ENCODE results near the gene EYS. TPM values are rescaled to one million over a fixed set of nuclear protein-coding genes. Genes with fewer than 3 reads are reported as not detected.
"Not testable (repeated sequence)": the region's sequence is repeated elsewhere in the genome, so short reads cannot be mapped to it uniquely, and the experiment has no call there.

EYS gene
- total RNA-seq, 5 donors from 2014 or later (not counting 1 experiment from before 2014, with no cell fraction given): not detected

DNA sequence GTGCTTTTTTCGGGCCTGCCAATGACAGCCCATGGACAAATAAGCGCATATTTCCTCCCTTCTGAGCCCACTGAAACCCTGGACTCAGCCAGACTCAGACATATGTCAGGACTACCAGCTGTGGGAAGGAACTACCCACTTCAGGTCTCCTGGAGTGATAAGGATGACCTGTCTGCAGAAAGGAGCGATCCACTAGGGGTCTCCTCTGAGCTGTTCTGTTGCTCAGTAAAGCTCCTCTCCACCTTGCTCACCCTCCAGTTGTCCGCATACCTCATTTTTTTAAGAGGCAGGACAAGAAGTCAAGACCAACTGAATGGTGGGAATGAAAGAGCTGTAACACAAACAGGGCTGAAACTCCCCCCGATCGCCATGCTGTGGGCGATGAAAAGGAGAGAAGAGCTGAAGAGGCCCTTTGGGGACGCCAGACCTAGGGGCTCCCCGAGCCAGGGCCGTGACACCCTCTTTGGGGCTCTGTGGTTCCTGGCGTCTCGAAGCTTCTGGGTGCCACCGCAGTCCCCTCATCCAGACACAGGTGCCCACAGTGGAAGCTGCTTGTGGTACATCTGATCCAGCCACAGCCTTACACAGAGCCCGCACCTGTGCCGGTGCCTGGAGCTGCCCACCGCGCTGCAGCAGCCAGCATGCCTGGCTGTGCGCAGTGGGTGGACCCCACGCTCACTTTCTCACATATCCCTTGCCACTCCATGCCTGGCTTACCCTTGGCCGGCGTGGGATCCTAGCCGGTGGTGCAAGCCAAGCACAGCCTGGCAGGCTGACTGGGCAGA lies 68.8 kb downstream of the EYS start:
- ChIA-PET CTCF (no interaction called here), POLR2A (no interaction called here)
- Histone ChIP-seq H3K4me1 (ENCODE audit: control insufficient read depth in 1 of 2, extremely low read depth in 1 of 2, insufficient read depth in 2 of 2, low read length in 2 of 2) (no peaks in the 10 kb centered on the region), H3K27ac (ENCODE audit: low read length) (no peak overlapping the region), H3K36me3 (ENCODE audit: control insufficient read depth in 2 of 2, extremely low read depth in 1 of 2, insufficient read depth in 1 of 2, low read length in 1 of 2) (no peaks in the 10 kb centered on the region), H3K27me3 (replicated peaks in 1 of 2; ENCODE audit: control insufficient read depth in 2 of 2, extremely low read depth in 1 of 2, insufficient read depth in 2 of 2, low read length in 1 of 2) (no peaks in the 10 kb centered on the region), H3K4me3 (ENCODE audit: control insufficient read depth in 1 of 2, extremely low read depth in 1 of 2, low read length in 1 of 2) (no peak overlapping the region), H3K9me3 (no peaks in the 10 kb centered on the region)
- H3K4me1 Mint-ChIP-seq: no peaks in the 10 kb centered on the region
- H3K27me3 Mint-ChIP-seq: no peaks in the 10 kb centered on the region
- H3K36me3 Mint-ChIP-seq: no peaks in the 10 kb centered on the region
- H3K4me3 Mint-ChIP-seq: no peak overlapping the region
- H3K27ac Mint-ChIP-seq: no peak overlapping the region
- ATAC-seq (replicated peaks in 1 of 4) (no peak), DNase-seq (no peak)
- peaks cover 7 to 13% (median 8%) of the 10 kb centered on the region in 3 donors for H3K9me3 Mint-ChIP-seq
- 92% methylated on average over 19 of the region's 22 CpGs for WGBS (ENCODE audit: insufficient coverage)

DNA sequence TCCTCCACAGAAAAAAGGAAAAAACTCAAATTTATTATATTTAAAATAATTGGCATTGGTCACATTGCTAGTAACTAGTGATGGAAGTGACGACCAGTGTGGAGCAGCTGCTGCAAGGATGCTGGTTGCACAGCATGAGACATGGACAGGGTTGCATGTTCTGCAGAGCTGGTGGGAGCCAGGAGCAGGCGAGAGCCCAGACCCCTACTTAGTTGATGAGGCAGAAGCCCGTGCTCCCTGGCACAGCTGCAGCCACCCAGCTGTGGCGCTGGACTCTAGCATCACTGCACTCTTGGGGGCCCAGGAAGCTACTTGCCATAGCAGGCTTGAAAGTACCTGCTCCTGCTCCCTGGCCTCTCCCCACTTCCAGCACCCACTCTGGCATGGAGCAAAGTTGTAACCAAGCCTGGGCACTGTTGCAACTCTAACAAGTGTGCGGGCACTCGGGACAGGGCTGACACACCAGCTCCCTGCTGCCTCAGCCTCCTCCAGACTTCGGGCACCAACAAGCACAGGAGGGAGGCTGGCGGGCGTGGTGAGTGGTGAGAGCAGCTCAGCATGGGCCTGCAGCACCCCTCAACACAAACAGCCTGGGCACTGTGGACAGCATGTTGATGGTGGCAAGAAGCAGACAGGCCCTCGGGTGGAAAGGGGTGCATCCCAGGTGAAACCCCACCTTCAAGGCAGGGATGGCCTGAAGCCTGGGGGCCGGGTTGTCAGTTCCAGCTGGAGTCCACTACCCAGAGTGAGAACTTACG lies 69.6 kb downstream of the EYS start:
- DNase-seq: no peak
- Mint-ChIP-seq H3K27me3 (no peaks in the 10 kb centered on the region), H3K36me3 (no peaks in the 10 kb centered on the region), H3K4me3 (no peak overlapping the region), H3K4me1 (no peaks in the 10 kb centered on the region), H3K9me3 (peaks cover 7 to 13% (median 8%) of the 10 kb centered on the region in 3 donors), H3K27ac (no peak overlapping the region)
- Histone ChIP-seq H3K27me3 (replicated peaks in 1 of 2; ENCODE audit: control insufficient read depth in 2 of 2, extremely low read depth in 1 of 2, insufficient read depth in 2 of 2, low read length in 1 of 2) (no peaks in the 10 kb centered on the region), H3K9me3 (no peaks in the 10 kb centered on the region), H3K27ac (ENCODE audit: low read length) (no peak overlapping the region), H3K4me1 (ENCODE audit: control insufficient read depth in 1 of 2, extremely low read depth in 1 of 2, insufficient read depth in 2 of 2, low read length in 2 of 2) (no peaks in the 10 kb centered on the region), H3K4me3 (ENCODE audit: control insufficient read depth in 1 of 2, extremely low read depth in 1 of 2, low read length in 1 of 2) (no peak overlapping the region), H3K36me3 (ENCODE audit: control insufficient read depth in 2 of 2, extremely low read depth in 1 of 2, insufficient read depth in 1 of 2, low read length in 1 of 2) (no peaks in the 10 kb centered on the region)
- no peak for ATAC-seq (replicated peaks in 1 of 4)
- ChIA-PET CTCF (no interaction called here), POLR2A (no interaction called here)
- WGBS (ENCODE audit: insufficient coverage): 74% methylated on average over 10 of the region's 12 CpGs

DNA sequence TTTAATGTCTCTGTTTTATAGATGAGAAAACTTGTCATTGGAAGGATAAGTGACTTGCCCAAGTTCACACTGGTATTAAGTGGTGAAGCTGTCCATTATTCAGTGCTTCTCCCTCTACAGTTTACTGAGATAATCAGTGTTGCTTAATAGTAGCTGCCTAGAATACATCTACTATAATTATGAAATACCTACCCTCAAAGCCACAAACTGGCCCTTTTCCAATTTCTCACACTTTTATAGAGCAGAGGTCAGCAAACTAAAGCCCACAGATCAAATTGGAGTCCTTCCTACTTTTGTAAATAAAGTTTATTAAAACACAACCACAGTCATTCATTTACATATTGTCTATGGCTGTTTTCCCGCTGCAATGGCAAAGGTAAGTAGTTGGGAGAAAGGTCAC lies 73.5 kb downstream of the EYS start:
- H3K4me3 Mint-ChIP-seq: no peak overlapping the region
- Histone ChIP-seq H3K27ac (ENCODE audit: low read length) (no peak overlapping the region), H3K4me3 (ENCODE audit: control insufficient read depth in 1 of 2, extremely low read depth in 1 of 2, low read length in 1 of 2) (no peak overlapping the region), H3K36me3 (ENCODE audit: control insufficient read depth in 2 of 2, extremely low read depth in 1 of 2, insufficient read depth in 1 of 2, low read length in 1 of 2) (no peaks in the 10 kb centered on the region), H3K27me3 (replicated peaks in 1 of 2; ENCODE audit: control insufficient read depth in 2 of 2, extremely low read depth in 1 of 2, insufficient read depth in 2 of 2, low read length in 1 of 2) (no peaks in the 10 kb centered on the region), H3K4me1 (ENCODE audit: control insufficient read depth in 1 of 2, extremely low read depth in 1 of 2, insufficient read depth in 2 of 2, low read length in 2 of 2) (no peaks in the 10 kb centered on the region), H3K9me3 (no peaks in the 10 kb centered on the region)
- ATAC-seq (replicated peaks in 1 of 4) (no peak), DNase-seq (no peak)
- ChIA-PET POLR2A (interaction anchor here in 1 of 2 donors (0.7 kb wide), 1 partner anchor 8 kb away, joined by 3 read pairs; no protein-coding TSS in a partner anchor), CTCF (no interaction called here)
- no peaks in the 10 kb centered on the region for H3K4me1 Mint-ChIP-seq
- H3K27me3 Mint-ChIP-seq: no peaks in the 10 kb centered on the region
- peaks cover 5 to 12% (median 5%) of the 10 kb centered on the region in 3 donors for H3K9me3 Mint-ChIP-seq
- H3K27ac Mint-ChIP-seq: no peak overlapping the region
- WGBS (ENCODE audit: insufficient coverage): no CpG with 5 or more reads among the region's 1 CpG
- H3K36me3 Mint-ChIP-seq: no peaks in the 10 kb centered on the region

DNA sequence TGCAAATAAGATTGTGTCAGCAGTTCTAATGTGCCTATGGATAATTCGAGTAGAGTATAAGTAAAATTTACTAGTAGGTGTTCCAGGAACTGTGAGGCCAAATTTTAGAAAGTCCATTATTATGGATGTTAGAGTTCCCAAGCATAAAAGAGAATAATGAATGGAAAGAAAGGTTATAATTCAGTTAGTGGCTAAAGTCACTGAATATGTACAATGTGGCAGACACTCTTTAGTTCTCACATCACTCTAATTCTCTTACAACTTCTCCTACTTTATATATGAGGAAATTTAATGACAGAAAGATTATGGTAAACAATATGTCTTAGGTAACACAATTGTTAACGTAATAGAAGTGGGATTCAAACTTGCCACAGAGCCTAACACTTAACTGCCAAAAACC lies 75.3 kb downstream of the EYS start:
- Mint-ChIP-seq H3K4me1 (no peaks in the 10 kb centered on the region), H3K36me3 (no peaks in the 10 kb centered on the region), H3K27me3 (no peaks in the 10 kb centered on the region), H3K9me3 (peaks cover 8 to 16% (median 11%) of the 10 kb centered on the region in 3 donors), H3K4me3 (no peak overlapping the region), H3K27ac (no peak overlapping the region)
- ChIA-PET CTCF (no interaction called here), POLR2A (no interaction called here)
- Histone ChIP-seq H3K4me1 (ENCODE audit: control insufficient read depth in 1 of 2, extremely low read depth in 1 of 2, insufficient read depth in 2 of 2, low read length in 2 of 2) (no peaks in the 10 kb centered on the region), H3K27ac (ENCODE audit: low read length) (no peak overlapping the region), H3K36me3 (ENCODE audit: control insufficient read depth in 2 of 2, extremely low read depth in 1 of 2, insufficient read depth in 1 of 2, low read length in 1 of 2) (no peaks in the 10 kb centered on the region), H3K27me3 (replicated peaks in 1 of 2; ENCODE audit: control insufficient read depth in 2 of 2, extremely low read depth in 1 of 2, insufficient read depth in 2 of 2, low read length in 1 of 2) (no peaks in the 10 kb centered on the region), H3K4me3 (ENCODE audit: control insufficient read depth in 1 of 2, extremely low read depth in 1 of 2, low read length in 1 of 2) (no peak overlapping the region), H3K9me3 (no peaks in the 10 kb centered on the region)
- 50% methylated on average over 1 of the region's 2 CpGs for WGBS (ENCODE audit: insufficient coverage)
- ATAC-seq (replicated peaks in 1 of 4) (no peak), DNase-seq (no peak)

DNA sequence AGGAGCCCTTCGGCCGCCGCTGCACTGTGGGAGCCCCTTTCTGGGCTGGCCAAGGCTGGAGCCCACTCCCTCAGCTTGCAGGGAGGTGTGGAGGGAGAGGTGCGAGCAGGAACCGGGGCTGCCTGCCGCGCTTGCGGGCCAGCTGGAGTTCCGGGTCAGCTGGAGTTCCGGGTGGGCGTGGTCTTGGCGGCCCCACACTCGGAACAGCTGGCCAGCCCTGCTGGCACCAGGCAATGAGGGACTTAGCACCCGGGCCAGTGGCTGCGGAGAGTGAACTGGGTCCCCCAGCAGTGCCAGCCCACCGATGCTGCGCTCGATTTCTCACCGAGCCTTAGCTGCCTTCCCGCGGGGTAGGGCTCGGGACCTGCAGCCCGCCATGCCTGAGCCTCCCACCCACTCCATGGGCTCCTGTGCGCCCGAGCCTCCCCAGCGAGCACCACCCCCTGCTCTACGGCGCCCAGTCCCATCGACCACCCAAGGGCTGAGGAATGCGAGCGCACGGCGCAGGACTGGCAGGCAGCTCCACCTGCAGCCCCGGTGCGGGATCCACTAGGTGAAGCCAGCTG lies 79.5 kb downstream of the EYS start:
- WGBS (ENCODE audit: insufficient coverage): 88% methylated on average over 19 of the region's 35 CpGs
- CTCF ChIA-PET, H3K4me3 Mint-ChIP-seq: not testable (repeated sequence)

DNA sequence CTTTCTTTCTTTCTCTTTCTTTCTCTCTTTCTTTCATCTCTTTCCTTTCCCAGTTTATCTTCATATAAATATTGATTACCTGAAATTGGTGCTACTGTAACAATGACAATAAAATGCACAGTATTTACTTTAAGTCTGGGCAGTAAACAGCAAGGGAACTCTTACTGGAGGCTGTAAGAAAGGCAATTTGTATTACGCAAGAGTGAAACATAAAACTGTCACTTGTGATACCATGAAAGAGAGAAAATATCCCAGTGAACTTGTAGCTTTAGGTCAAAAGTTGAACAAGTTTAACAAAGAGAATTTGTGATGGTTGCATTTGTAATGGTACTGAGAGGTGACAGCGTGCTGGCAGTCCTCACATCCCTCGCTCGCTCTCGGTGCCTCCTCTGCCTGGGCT lies 80.0 kb downstream of the EYS start:
- Histone ChIP-seq H3K9me3 (no peaks in the 10 kb centered on the region), H3K4me3 (ENCODE audit: control insufficient read depth in 1 of 2, extremely low read depth in 1 of 2, low read length in 1 of 2) (no peak overlapping the region), H3K36me3 (ENCODE audit: control insufficient read depth in 2 of 2, extremely low read depth in 1 of 2, insufficient read depth in 1 of 2, low read length in 1 of 2) (no peaks in the 10 kb centered on the region), H3K4me1 (ENCODE audit: control insufficient read depth in 1 of 2, extremely low read depth in 1 of 2, insufficient read depth in 2 of 2, low read length in 2 of 2) (no peaks in the 10 kb centered on the region), H3K27ac (ENCODE audit: low read length) (no peak overlapping the region), H3K27me3 (replicated peaks in 1 of 2; ENCODE audit: control insufficient read depth in 2 of 2, extremely low read depth in 1 of 2, insufficient read depth in 2 of 2, low read length in 1 of 2) (no peaks in the 10 kb centered on the region)
- POLR2A ChIA-PET: no interaction called here
- DNase-seq: no peak
- CTCF ChIA-PET: no interaction called here
- no peak overlapping the region for H3K27ac Mint-ChIP-seq
- no peak for ATAC-seq (replicated peaks in 1 of 4)
- H3K36me3 Mint-ChIP-seq: no peaks in the 10 kb centered on the region
- H3K4me3 Mint-ChIP-seq: no peak overlapping the region
- peaks cover 12 to 23% (median 15%) of the 10 kb centered on the region in 3 donors for H3K9me3 Mint-ChIP-seq
- H3K4me1 Mint-ChIP-seq: no peaks in the 10 kb centered on the region
- no peaks in the 10 kb centered on the region for H3K27me3 Mint-ChIP-seq
- WGBS (ENCODE audit: insufficient coverage): 100% methylated on average over 1 of the region's 5 CpGs

More for the DNA sequence above, 79.5 kb downstream of the EYS start:
- ATAC-seq (replicated peaks in 1 of 4); H3K9me3 ChIP-seq; H3K36me3 Mint-ChIP-seq; H3K4me1 Mint-ChIP-seq; H3K36me3 ChIP-seq (ENCODE audit: control insufficient read depth in 2 of 2, extremely low read depth in 1 of 2, insufficient read depth in 1 of 2, low read length in 1 of 2); H3K27ac Mint-ChIP-seq; H3K27me3 Mint-ChIP-seq; H3K4me3 ChIP-seq (ENCODE audit: control insufficient read depth in 1 of 2, extremely low read depth in 1 of 2, low read length in 1 of 2); DNase-seq; H3K27me3 ChIP-seq (replicated peaks in 1 of 2; ENCODE audit: control insufficient read depth in 2 of 2, extremely low read depth in 1 of 2, insufficient read depth in 2 of 2, low read length in 1 of 2); POLR2A ChIA-PET; H3K4me1 ChIP-seq (ENCODE audit: control insufficient read depth in 1 of 2, extremely low read depth in 1 of 2, insufficient read depth in 2 of 2, low read length in 2 of 2); H3K27ac ChIP-seq (ENCODE audit: low read length): not testable (repeated sequence)
- peaks cover 12 to 23% (median 15%) of the 10 kb centered on the region in 3 donors for H3K9me3 Mint-ChIP-seq
